ENCODE results near the gene BACE2. TPM values are rescaled to one million over a fixed set of nuclear protein-coding genes. Genes with fewer than 3 reads are reported as not detected.

Gene BACE2
- polyA plus RNA-seq, 1 donor from 2014 or later, result 0.32 TPM

DNA sequence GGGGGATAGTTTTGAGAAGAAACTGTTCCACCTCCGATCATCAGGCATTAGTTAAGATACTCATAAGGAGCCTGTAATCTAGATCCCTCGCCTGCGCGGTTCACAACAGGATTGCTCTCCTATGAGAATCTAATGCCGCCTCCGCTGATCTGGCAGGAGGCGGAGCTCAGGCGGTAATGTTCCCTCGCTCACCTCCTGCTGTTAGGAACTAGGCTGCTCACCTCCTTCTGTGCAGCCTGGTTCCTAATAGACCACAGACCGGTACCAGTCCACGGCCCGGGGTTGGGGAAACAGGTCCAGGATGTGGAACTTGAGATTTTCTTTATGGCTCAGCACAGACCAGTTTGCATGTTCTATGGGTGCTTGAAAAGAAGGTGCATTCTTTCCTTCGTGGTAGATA is 121.5 kb downstream of the BACE2 start:
- Histone ChIP-seq H3K9me3 (ENCODE audit: low read length) (peaks cover 4% of the 10 kb centered on the region), H3K27me3 (ENCODE audit: insufficient read depth, low read depth, low read length) (no peaks in the 10 kb centered on the region), H3K27ac (ENCODE audit: low read length) (no peak overlapping the region), H3K9me2 (ENCODE audit: insufficient read depth, low read length) (no peaks in the 10 kb centered on the region), H3K4me3 (ENCODE audit: low read length) (no peak overlapping the region), H4K20me1 (ENCODE audit: insufficient read depth) (no peaks in the 10 kb centered on the region), H2AFZ (ENCODE audit: low read depth, low read length) (no peak overlapping the region), H3K79me2 (replicated peaks; ENCODE audit: insufficient read depth, low read length) (no peaks in the 10 kb centered on the region), H3K36me3 (ENCODE audit: insufficient read depth, low read length) (no peaks in the 10 kb centered on the region), H3K9ac (ENCODE audit: low read length) (no peak overlapping the region), H3K4me2 (ENCODE audit: low read length) (no peak overlapping the region), H3F3A (ENCODE audit: insufficient read depth, low read length, poor library complexity, severe bottlenecking) (no peaks in the 10 kb centered on the region)
- TF ChIP-seq POLR2AphosphoS5 (IDR thresholded peaks at IDR 0.05), result no peak
- TF ChIP-seq, protein P1, sequence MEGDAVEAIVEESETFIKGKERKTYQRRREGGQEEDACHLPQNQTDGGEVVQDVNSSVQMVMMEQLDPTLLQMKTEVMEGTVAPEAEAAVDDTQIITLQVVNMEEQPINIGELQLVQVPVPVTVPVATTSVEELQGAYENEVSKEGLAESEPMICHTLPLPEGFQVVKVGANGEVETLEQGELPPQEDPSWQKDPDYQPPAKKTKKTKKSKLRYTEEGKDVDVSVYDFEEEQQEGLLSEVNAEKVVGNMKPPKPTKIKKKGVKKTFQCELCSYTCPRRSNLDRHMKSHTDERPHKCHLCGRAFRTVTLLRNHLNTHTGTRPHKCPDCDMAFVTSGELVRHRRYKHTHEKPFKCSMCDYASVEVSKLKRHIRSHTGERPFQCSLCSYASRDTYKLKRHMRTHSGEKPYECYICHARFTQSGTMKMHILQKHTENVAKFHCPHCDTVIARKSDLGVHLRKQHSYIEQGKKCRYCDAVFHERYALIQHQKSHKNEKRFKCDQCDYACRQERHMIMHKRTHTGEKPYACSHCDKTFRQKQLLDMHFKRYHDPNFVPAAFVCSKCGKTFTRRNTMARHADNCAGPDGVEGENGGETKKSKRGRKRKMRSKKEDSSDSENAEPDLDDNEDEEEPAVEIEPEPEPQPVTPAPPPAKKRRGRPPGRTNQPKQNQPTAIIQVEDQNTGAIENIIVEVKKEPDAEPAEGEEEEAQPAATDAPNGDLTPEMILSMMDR (IDR thresholded peaks at IDR 0.05; ENCODE audit: poor library complexity, severe bottlenecking), result no peak
- no peak for TF ChIP-seq EP300 (conservative IDR thresholded peaks at IDR 0.05; ENCODE audit: poor library complexity, severe bottlenecking)
- TF ChIP-seq EZH2 (IDR thresholded peaks at IDR 0.05; ENCODE audit: borderline replicate concordance, insufficient read depth, low read length, poor library complexity, severe bottlenecking), result no peak
- no peak for TF ChIP-seq SMC3 (conservative IDR thresholded peaks at IDR 0.05; ENCODE audit: poor library complexity)
- TF ChIP-seq, protein P2, sequence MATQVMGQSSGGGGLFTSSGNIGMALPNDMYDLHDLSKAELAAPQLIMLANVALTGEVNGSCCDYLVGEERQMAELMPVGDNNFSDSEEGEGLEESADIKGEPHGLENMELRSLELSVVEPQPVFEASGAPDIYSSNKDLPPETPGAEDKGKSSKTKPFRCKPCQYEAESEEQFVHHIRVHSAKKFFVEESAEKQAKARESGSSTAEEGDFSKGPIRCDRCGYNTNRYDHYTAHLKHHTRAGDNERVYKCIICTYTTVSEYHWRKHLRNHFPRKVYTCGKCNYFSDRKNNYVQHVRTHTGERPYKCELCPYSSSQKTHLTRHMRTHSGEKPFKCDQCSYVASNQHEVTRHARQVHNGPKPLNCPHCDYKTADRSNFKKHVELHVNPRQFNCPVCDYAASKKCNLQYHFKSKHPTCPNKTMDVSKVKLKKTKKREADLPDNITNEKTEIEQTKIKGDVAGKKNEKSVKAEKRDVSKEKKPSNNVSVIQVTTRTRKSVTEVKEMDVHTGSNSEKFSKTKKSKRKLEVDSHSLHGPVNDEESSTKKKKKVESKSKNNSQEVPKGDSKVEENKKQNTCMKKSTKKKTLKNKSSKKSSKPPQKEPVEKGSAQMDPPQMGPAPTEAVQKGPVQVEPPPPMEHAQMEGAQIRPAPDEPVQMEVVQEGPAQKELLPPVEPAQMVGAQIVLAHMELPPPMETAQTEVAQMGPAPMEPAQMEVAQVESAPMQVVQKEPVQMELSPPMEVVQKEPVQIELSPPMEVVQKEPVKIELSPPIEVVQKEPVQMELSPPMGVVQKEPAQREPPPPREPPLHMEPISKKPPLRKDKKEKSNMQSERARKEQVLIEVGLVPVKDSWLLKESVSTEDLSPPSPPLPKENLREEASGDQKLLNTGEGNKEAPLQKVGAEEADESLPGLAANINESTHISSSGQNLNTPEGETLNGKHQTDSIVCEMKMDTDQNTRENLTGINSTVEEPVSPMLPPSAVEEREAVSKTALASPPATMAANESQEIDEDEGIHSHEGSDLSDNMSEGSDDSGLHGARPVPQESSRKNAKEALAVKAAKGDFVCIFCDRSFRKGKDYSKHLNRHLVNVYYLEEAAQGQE (IDR thresholded peaks at IDR 0.05; ENCODE audit: borderline replicate concordance), result no peak
- TF ChIP-seq RAD21 (conservative IDR thresholded peaks at IDR 0.05), result no peak
- no peak for TF ChIP-seq MXI1 (conservative IDR thresholded peaks at IDR 0.05; ENCODE audit: poor library complexity, severe bottlenecking)
- TF ChIP-seq TAF1 (IDR thresholded peaks at IDR 0.05; ENCODE audit: low read depth), result no peak

DNA sequence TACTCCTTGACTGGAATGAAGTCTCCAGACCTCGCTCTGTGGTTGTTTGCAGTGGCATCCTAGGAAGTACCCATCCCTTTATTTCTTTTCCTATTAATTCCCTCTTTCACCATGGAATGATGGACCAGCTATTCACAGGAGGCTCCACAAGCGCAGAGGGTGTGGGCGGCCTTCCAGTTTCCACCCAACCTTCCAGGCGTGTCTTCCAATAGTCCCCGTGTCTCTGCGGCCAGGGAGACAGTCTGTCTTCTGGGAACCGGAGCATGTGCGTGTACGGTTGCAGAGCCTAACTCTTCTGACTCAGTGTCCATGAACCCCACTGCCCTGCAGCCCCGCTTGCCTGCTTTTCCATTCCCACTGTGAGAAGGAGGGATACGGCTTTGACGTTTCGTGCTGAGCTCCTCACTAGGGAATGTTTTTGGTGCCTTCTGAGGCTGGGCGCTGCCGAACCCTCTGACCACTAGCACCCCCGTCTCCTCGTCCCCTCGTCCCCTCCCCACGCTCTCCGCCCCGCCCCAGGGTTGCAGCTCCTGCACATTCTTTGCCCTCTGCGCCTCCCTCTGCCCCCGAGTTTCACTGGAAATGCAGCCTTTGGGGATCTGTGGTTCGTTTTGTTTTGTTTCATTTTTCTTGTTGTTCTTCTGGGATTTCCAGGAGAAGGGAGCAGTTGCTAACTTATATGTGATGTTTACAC is 122.3 kb downstream of the BACE2 start:
- Histone ChIP-seq H3F3A (ENCODE audit: insufficient read depth, low read length, poor library complexity, severe bottlenecking) (no peaks in the 10 kb centered on the region), H3K4me3 (ENCODE audit: low read length) (no peak overlapping the region)

More for the DNA sequence above, 122.3 kb downstream of the BACE2 start:
- Histone ChIP-seq H3K27ac (ENCODE audit: low read length) (no peak overlapping the region), H4K20me1 (ENCODE audit: insufficient read depth) (no peaks in the 10 kb centered on the region), H3K9ac (ENCODE audit: low read length) (no peak overlapping the region), H2AFZ (ENCODE audit: low read depth, low read length) (no peak overlapping the region), H3K27me3 (ENCODE audit: insufficient read depth, low read depth, low read length) (no peaks in the 10 kb centered on the region), H3K4me2 (ENCODE audit: low read length) (no peak overlapping the region), H3K9me3 (ENCODE audit: low read length) (peaks cover 4% of the 10 kb centered on the region), H3K9me2 (ENCODE audit: insufficient read depth, low read length) (no peaks in the 10 kb centered on the region), H3K79me2 (replicated peaks; ENCODE audit: insufficient read depth, low read length) (no peaks in the 10 kb centered on the region), H3K36me3 (ENCODE audit: insufficient read depth, low read length) (no peaks in the 10 kb centered on the region)
- TF ChIP-seq TAF1 (IDR thresholded peaks at IDR 0.05; ENCODE audit: low read depth) (no peak), MXI1 (conservative IDR thresholded peaks at IDR 0.05; ENCODE audit: poor library complexity, severe bottlenecking) (no peak), RAD21 (conservative IDR thresholded peaks at IDR 0.05) (no peak), EZH2 (IDR thresholded peaks at IDR 0.05; ENCODE audit: borderline replicate concordance, insufficient read depth, low read length, poor library complexity, severe bottlenecking) (no peak), EP300 (conservative IDR thresholded peaks at IDR 0.05; ENCODE audit: poor library complexity, severe bottlenecking) (no peak), SMC3 (conservative IDR thresholded peaks at IDR 0.05; ENCODE audit: poor library complexity) (no peak), POLR2AphosphoS5 (IDR thresholded peaks at IDR 0.05) (no peak)
- TF ChIP-seq, protein P2 (IDR thresholded peaks at IDR 0.05; ENCODE audit: borderline replicate concordance), result no peak
- TF ChIP-seq, protein P1 (IDR thresholded peaks at IDR 0.05; ENCODE audit: poor library complexity, severe bottlenecking), result no peak
